GM12891 (cell line): ENCODE results near the gene KCNIP4.

ENCODE experiments used
- PAX5 ChIP-seq: IDR thresholded peaks from 2 replicates; pipeline ENCODE4 v1.6.1; 2011; ENCODE audit warnings: low read length, moderate library complexity, mild to moderate bottlenecking; ENCODE audit not compliant: insufficient read depth, severe bottlenecking
- POLR2A ChIP-seq: IDR thresholded peaks from 2 replicates; pipeline ENCODE4 v1.6.1; 2011; ENCODE audit warnings: low read depth, low read length, control low read depth
- POLR2AphosphoS5 ChIP-seq: IDR thresholded peaks from 2 replicates; pipeline ENCODE4 v1.6.1; 2011; ENCODE audit warnings: low read depth, low read length, control low read depth
- POU2F2 ChIP-seq: IDR thresholded peaks from 2 replicates; pipeline ENCODE4 v1.6.1; 2011; ENCODE audit warnings: low read depth, mild to moderate bottlenecking, control low read depth, low read length, moderate library complexity
- SPI1 ChIP-seq: IDR thresholded peaks from 2 replicates; pipeline ENCODE4 v1.6.1; 2011; ENCODE audit warnings: low read depth, low read length, control low read depth
- TAF1 ChIP-seq: IDR thresholded peaks from 2 replicates; pipeline ENCODE4 v1.6.1; 2011; ENCODE audit warnings: low read depth, low read length, control low read depth

DNA sequence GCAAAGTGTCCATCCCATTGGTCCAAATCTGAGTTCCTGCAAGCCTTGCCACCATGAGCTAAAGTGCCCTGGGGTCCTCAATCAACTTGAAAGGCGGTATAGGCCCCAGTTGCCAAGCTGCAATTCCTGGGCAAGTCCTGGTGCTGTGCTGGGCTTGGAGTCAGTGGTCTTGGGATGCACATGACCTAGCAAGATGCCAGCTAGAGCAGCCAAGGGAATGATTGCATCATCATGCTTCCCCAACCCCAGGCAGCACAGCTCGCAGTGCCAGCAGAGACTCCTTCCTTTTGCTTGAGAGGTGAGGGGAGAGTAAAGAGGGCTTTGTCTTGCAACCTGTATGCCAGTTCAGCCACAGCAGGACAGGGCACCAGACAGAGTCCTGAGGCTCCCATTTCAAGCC, 50.5 kb downstream of the KCNIP4 start:
- TF ChIP-seq POLR2AphosphoS5: no peak
- no peak for TF ChIP-seq POLR2A
- no peak for TF ChIP-seq TAF1
- TF ChIP-seq PAX5: no peak
- no peak for TF ChIP-seq POU2F2
- TF ChIP-seq SPI1: no peak
